ENCODE data around the gene ADAMTS13.

ADAMTS13 gene

GRCh38 chr9:133474853-133475252 is 52.7 kb downstream of the ADAMTS13 start:
- no peak for DNase-seq

GRCh38 chr9:133475292-133476012 is 53.3 kb downstream of the ADAMTS13 start:
- DNase-seq = no peak

DNA sequence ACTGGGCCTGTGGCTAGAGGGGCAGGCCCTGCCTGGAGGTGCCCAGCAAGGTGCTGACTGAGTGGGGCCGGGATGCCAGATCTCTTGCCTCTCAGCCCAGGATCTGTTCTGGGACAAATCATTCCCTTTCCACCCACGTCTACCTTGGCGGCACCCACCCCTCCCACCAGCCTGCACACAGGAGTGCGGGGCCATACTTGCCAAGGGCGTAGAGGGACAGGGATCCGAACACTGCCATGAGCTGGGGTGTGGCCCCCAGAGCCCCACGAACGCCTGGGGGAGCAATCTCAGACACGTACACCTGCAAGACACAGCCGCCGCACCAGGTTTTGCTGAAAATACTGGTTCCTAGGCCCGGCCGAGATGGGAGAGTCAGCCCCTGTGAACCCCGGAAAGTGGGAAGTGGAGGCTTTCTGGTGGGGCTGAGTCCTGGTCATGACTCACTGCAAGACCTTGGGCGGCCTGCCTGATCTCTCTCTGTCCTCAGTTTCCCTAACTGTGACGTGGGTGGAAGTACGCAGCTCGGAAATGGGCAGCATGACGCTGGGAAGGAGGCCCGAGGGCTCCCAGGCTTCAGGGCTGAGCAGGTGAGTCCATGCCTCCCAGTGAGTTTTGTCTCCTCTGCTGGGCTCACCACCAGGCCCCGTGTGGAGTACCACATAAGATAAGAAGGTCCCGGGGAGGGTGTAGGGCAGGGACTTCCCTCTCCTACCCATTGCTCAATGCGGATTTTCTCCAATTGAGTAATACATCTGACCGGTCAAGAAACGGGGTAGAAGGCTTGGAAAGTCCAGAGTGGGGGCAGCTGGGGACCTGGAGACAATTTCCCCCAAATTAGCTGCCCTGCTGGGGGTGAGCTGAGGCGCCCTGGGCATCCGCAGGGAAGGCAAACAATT is 54.1 kb downstream of the ADAMTS13 start:
- DNase-seq = no peak

DNA sequence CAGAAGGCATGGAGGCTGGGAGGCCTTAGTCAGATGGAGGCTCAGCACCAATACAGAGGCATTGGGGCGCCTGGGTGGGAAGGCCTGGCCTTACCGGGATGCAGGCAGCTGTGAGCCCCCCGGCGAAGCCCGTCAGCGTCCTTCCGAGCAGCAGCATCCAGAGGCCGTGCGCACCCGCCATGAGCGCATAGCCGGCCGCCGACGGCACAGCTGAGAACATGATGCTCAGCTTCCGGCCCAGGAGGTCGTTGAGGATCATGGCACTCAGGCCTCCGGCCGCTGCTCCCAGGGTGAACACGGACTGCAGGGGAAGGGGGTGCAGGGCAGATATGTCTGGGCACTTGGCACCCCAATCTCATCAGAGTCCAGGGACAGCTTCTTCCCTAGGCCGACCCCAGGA is 54.8 kb downstream of the ADAMTS13 start:
- DNase-seq = no peak

GRCh38 chr9:133477461-133477860 is 55.3 kb downstream of the ADAMTS13 start:
- no peak for DNase-seq

GRCh38 chr9:133477992-133478850 is 56.1 kb downstream of the ADAMTS13 start:
- DNase-seq = no peak

DNA sequence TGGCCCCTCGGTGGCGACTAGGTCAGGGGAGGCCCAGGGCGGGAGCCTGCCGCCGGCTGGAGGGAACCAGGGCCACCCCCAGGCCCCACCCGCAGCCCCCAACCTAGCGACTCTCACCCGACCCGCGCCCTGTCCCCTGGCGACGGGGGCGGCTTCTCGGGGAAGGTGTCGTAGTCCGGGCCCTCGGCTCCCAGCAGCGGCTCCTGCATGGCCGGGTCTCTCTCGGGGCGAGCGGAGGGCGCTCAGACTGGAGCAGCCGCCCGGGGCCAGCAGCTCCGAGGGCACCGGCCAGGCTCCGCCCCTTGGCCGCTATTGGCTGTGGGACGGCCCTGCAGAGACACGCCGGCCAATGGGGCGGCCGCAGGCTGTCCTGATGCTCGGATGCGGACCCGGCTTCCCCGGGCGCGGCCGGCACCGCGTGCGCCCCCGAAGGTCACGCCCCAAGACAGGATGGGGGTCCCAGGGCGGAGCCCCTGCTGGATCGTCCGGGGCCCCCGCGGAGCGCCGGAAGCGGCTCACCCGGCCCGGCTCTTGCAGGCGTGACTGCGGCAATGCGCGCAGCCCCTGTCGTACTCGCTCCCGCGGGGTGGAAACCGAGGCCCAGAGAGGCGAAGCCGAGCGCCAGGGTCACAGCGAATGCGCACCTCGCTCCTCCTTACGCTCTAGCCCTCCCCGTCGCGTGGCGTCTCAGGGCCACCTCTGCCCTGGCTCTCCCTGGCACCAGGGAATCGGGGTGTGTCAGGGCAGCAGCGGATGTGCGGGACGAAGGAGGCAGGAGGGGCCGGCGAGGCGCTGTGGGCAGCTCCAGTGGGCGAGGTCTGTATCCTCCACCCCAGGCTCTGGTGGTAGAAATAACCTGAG is 56.9 kb downstream of the ADAMTS13 start, which contains the start of gene SLC2A6:
SLC2A6 (minus strand) TSS at position 249 of the 861 bp plus-strand sequence; CDS start at position 209, 40 bp downstream.
- peak; percentile 92 for DNase-seq

- no peak for DNase-seq
Observed at GRCh38 chr9:133483611-133484010, 61.4 kb downstream of the ADAMTS13 start.

GRCh38 chr9:133484671-133485437 is 62.7 kb downstream of the ADAMTS13 start:
- DNase-seq = no peak

- no peak for DNase-seq
Observed at GRCh38 chr9:133485531-133486260, 63.5 kb downstream of the ADAMTS13 start.

DNA sequence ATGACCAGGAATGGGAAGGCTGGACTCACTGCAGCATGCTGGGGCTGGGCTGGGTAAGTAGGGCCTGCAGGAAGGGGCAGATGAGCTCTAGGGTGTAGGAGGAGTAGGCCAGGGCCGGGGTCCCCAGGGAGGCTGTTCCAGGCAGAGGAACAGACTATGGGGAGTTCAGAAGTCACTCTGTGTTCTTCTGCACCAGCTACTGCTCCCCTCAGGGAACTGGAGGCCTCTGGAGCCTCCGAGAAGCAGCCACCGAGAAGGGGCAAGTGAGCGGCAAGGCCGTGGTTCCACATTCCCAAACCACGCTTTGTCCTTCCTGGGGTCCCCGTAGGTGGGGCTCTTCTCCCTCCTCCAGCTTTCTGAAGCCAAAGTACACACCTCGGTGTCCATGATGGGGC is 65.2 kb downstream of the ADAMTS13 start:
- DNase-seq = no peak

- DNase-seq = no peak
Observed at GRCh38 chr9:133488686-133489252, 66.6 kb downstream of the ADAMTS13 start.

DNA sequence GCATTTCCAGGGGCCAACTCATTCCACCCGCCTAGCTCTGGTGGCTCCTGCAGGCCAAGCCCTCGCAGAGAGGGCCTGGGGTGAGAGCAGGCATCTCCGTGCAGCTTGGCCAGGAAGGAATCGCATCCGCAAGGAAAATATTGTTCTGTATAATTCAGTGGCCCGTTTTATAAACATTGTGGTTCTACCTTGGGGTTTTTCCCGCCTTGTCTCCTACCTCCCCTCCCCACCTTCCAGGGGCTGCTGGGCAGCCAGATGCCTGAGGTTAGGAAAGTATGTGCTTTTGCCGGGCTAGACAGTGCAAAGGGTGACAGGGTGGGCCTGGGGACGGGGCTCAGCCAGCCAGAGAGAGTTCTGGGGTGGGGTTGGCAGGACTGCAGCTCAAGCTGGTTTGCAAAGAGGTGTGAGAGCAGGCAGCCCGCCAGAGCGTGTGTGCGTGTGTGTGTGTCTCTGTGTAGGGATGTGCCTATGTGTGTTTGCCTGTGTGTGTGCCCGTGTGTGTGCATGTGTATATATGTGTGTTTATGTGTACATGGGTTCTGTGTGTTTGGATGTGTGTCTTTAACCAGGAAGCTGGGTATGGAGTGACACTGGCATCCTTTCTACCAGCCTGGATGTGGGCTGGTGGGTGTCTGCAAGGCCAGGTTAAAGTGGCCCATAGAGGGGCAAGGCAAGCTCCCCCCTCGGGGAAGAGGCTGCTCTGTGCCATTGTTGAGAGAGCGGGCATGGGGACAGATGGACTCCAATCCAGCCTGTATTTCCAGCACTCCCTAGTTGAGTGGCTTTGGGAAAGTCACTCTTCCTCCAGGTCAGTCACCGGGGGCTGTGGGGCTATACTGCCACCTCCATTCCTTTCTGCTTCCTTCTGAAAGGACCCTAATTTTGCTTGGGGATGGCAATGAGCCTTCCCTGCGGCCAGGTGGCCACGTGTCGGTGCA is 67.4 kb downstream of the ADAMTS13 start:
- DNase-seq = no peak

DNA sequence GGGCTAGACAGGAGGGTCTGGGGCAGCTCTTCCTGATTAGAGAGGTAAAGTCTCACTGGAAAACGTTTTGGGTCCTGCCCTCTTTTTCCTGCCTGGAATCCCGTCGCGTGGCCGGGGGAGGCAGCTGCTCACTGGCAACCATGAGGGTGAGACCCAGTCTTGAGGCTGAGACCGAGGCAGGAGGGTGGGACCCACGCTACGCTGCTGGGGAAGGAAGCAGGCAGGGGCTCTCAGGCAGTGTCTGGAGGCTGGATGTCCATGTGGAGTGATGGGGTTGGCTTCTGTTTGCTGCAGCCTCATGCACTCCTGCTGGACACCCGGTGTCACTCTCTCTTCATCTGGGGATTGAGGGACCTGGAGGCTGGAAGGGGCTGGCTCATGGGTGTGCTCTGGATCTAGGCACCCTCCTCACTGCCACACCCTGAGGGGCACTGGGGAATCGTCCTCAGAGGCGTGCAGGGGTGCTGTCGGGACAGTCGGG is 68.1 kb downstream of the ADAMTS13 start:
- DNase-seq = no peak

DNA sequence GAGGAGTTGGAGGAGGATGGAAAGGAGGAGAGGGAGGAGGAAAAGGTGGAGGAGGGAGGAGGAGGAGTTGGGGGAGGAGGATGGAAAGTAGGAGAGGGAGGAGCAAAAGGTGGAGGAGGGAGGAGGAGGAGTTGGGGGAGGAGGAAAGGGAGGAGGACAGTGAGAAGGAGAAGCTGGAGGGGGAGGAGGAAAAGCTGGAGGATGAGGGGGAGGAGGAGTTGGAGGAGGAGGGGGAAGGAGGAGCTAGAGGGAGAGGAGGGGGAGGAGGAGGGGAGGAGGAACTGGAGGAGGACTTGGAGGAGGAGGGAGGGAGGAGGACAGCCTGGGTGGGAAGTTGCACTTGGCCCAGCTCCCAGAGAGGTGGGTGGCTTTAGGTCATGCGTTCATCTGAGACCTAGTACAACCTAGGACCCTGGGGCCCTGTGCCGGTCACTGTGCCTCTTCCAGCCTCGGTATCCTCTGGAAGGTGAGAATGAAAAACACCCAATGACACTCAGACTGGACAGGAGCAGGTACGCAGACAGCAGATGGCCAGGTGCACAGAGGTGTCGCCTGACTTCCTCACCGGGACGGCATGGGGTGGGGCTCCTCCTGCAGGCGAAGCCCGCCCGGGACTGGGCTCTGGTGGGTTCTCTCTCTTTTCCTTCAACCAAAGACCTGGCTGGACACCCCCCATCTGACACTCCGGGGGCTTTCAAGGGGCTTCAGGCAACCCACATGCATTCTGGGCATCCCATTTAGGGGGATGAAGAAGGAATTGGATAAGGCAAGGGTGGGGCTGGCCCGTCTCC is 68.9 kb downstream of the ADAMTS13 start:
- DNase-seq = peak; percentile 22

- DNase-seq = no peak
Observed at GRCh38 chr9:133491656-133491925, 69.4 kb downstream of the ADAMTS13 start.

DNA sequence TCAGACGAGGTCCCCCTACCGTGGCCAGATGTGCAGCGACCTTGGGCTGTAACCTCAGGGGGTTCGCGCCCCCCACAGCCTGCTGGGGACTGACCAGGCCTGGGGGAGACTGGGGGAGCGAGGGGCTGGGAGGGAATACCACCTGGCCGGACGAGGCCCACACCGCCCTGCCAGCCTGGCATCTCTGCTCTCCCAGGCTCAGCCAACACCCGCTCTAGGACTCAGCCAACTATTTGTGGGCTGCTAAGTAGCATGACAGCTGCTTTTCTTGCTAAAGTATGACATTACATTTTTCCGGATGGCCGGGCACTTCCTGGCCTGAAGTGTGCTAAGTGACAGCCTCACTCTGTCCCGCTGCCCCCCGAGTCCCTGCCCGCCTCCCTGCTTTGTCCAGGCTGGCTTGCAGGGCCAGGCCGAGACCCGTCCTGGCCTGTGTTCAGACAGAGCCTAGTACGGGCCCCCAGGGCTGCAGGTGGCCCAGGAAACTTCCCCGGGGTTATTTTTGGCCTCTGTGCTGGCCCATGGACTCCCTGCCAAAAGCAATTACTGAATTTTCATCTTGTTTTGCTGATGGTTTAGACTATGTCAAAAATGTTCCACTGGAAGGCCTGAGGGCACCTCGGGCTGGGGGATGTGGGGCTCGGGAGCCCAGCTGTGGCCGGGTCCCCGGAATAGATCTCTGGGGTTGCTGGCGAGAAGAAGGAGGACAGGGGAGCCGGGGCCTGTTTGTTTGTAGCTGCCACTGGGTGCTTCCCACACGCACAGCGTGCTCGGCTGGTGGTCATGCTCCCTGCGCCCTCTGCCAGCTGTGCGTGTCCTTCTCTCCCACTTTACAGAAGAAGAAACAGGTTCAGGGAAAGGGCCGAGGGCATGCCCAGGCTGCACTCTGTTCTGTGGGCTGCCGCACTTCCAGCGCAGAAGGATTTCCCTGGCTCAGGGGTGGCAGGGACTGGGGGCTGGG is 70.2 kb downstream of the ADAMTS13 start:
- peak; percentile 67 for DNase-seq
